Ectodermal cell (in vitro differentiated cells): Measurements from ENCODE around the gene DNAAF1.

Experiments used
- H3K27ac ChIP-seq: 2 replicates; pipeline ENCODE4 v1.7.0; 2013; ENCODE audit warnings: mild to moderate bottlenecking, low read depth, low read length; ENCODE audit not compliant: insufficient read depth, poor library complexity, severe bottlenecking
- H3K27me3 ChIP-seq: 2 replicates; pipeline ENCODE4 v1.7.0; 2013; ENCODE audit warnings: mild to moderate bottlenecking, low read length; ENCODE audit not compliant: insufficient read depth, control insufficient read depth, poor library complexity, severe bottlenecking
- H3K36me3 ChIP-seq: one replicate; pipeline ENCODE4 v1.7.0; 2013; ENCODE audit warnings: low read length; ENCODE audit not compliant: control insufficient read depth, insufficient read depth
- H3K4me1 ChIP-seq: one replicate; pipeline ENCODE4 v1.7.0; 2013; ENCODE audit warnings: low read length; ENCODE audit not compliant: control insufficient read depth, insufficient read depth
- H3K4me3 ChIP-seq: 2 replicates; pipeline ENCODE4 v1.7.0; 2013; ENCODE audit warnings: low read depth, low read length, control low read depth; ENCODE audit not compliant: insufficient read depth
- H3K9me3 ChIP-seq: 2 replicates; pipeline ENCODE4 v1.7.0; 2013; ENCODE audit warnings: mild to moderate bottlenecking, low read length, moderate library complexity; ENCODE audit not compliant: control insufficient read depth
- WGBS, 2 experiments: methylation state at CpG; one replicate each; pipeline ENCODE4 v1.1.7; 2013; ENCODE audit warnings: missing lambda C conversion rate in 2 of 2; 5-methylcytosine and 5-hydroxymethylcytosine counted together

DNAAF1 gene

GRCh38 chr16:84218176-84218823 is 73.2 kb downstream of the DNAAF1 start:
- H3K27me3 ChIP-seq = no peaks in the 10 kb centered on the region
- H3K9me3 ChIP-seq = no peaks in the 10 kb centered on the region
- H3K27ac ChIP-seq = no peak overlapping the region
- WGBS, 2 experiments = 92 to 95% methylated on average over 17 of the region's 17 CpGs
- H3K4me3 ChIP-seq = no peak overlapping the region
- no peaks in the 10 kb centered on the region for H3K4me1 ChIP-seq
- no peaks in the 10 kb centered on the region for H3K36me3 ChIP-seq

DNA sequence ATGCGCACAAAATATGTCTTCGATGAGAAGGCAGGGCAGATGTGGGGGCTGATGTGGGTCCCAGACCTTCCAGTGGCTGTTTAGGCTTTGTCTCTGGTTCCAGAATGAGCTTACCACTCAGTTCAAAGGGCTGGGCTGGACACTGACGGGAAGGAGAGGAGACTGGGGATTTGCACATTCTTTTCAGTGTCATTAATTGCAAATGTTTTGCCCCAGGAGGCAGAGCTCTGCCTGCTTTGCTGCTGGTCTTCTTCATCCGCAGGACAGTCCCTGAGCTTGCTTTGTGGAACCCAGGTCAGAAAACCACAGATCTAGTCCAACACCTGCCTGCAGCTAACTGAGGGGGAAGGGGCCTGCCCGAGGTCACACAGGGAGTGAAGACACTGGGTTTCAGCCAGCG is 73.8 kb downstream of the DNAAF1 start:
- Histone ChIP-seq H3K36me3 (no peaks in the 10 kb centered on the region), H3K4me1 (no peaks in the 10 kb centered on the region), H3K27me3 (no peaks in the 10 kb centered on the region), H3K9me3 (no peaks in the 10 kb centered on the region), H3K27ac (no peak overlapping the region), H3K4me3 (no peak overlapping the region)
- 59 to 69% methylated on average over 6 of the region's 6 CpGs for WGBS, 2 experiments

- Histone ChIP-seq H3K4me3 (no peak overlapping the region), H3K27ac (no peak overlapping the region), H3K9me3 (no peaks in the 10 kb centered on the region), H3K4me1 (no peaks in the 10 kb centered on the region), H3K27me3 (no peaks in the 10 kb centered on the region), H3K36me3 (no peaks in the 10 kb centered on the region)
- 86 to 93% methylated on average over 1 of the region's 1 CpG for WGBS, 2 experiments
Measured at GRCh38 chr16:84220851-84221250, 75.7 kb downstream of the DNAAF1 start.

DNA sequence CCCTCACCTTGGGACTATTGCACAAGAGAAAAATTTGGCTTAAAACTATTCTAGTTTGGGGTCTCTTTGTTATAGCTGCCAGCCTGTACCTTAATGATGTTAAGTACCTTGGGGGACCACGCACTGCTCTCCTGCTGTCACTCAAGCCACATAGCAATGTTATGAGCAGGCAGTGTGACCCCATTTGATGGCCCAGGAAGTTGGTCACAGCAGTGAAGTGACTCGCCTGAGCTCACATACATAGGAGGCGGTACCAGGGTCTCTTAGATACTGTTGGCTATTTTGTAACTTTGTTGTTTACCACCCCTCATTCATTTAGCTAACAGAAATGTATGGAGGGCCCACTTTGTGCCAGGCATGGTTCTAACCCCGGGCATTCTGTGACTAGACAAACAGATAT is 78.3 kb downstream of the DNAAF1 start:
- Histone ChIP-seq H3K4me3 (no peak overlapping the region), H3K9me3 (no peaks in the 10 kb centered on the region), H3K27me3 (no peaks in the 10 kb centered on the region), H3K27ac (no peak overlapping the region), H3K4me1 (no peaks in the 10 kb centered on the region), H3K36me3 (no peaks in the 10 kb centered on the region)
- 83 to 93% methylated on average over 4 of the region's 4 CpGs for WGBS, 2 experiments

- H3K27me3 ChIP-seq = no peaks in the 10 kb centered on the region
- no peaks in the 10 kb centered on the region for H3K36me3 ChIP-seq
- H3K27ac ChIP-seq = no peak overlapping the region
- 93 to 97% methylated on average over 3 of the region's 3 CpGs for WGBS, 2 experiments
- H3K9me3 ChIP-seq = no peaks in the 10 kb centered on the region
- no peak overlapping the region for H3K4me3 ChIP-seq
- no peaks in the 10 kb centered on the region for H3K4me1 ChIP-seq
Measured at GRCh38 chr16:84224554-84224953, 79.4 kb downstream of the DNAAF1 start.

GRCh38 chr16:84225126-84225525 is 80.0 kb downstream of the DNAAF1 start:
- Histone ChIP-seq H3K27me3 (no peaks in the 10 kb centered on the region), H3K4me1 (no peaks in the 10 kb centered on the region), H3K36me3 (no peaks in the 10 kb centered on the region), H3K4me3 (no peak overlapping the region), H3K9me3 (no peaks in the 10 kb centered on the region), H3K27ac (no peak overlapping the region)
- WGBS, 2 experiments = 89 to 94% methylated on average over 3 of the region's 3 CpGs

DNA sequence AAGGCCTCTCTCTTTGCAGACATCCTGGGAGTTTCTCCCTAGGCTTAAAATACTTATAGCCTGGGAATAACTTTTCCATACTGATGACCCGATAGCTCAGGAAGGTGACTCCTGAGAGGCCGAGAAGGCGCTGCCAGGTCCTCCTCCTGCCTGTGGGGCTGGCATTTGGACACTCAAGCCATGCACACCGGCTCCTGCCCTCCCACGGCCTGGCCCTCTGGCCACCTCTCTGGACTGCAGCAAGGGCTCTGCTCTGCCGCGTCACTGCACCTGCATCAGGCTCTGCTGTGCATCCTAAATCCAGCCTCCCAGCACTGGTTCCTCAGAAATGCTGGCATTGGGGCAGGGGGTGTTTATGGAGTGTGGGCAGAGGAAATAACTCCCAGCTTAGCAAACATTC is 80.5 kb downstream of the DNAAF1 start:
- Histone ChIP-seq H3K4me1 (no peaks in the 10 kb centered on the region), H3K9me3 (no peaks in the 10 kb centered on the region), H3K27me3 (no peaks in the 10 kb centered on the region), H3K4me3 (no peak overlapping the region), H3K36me3 (no peaks in the 10 kb centered on the region), H3K27ac (no peak overlapping the region)
- 93 to 94% methylated on average over 7 of the region's 7 CpGs for WGBS, 2 experiments

- Histone ChIP-seq H3K36me3 (no peaks in the 10 kb centered on the region), H3K4me3 (no peak overlapping the region), H3K27me3 (no peaks in the 10 kb centered on the region), H3K4me1 (no peaks in the 10 kb centered on the region), H3K9me3 (no peaks in the 10 kb centered on the region), H3K27ac (no peak overlapping the region)
- 91 to 96% methylated on average over 8 of the region's 8 CpGs for WGBS, 2 experiments
Measured at GRCh38 chr16:84226026-84226425, 80.9 kb downstream of the DNAAF1 start.
